Lower leg skin (tissue), 3 donors: Measurements from ENCODE around the gene PPIG.

Experiments
- POLR2A ChIP-seq, 2 donors: fragments of 450-650 bp; IDR thresholded peaks; one replicate each; pipeline ENCODE4 v1.6.1; 2016 to 2017; ENCODE audit warnings: antibody characterized with exemption in 2 of 2, mild to moderate bottlenecking in 1 of 2, moderate library complexity in 1 of 2
- TF ChIP-seq, protein P1 (sequence below), 3 donors: fragments of 450-650 bp; IDR thresholded peaks; one replicate each; pipeline ENCODE4 v1.5.1; 2016; ENCODE audit warnings: antibody characterized with exemption in 3 of 3, mild to moderate bottlenecking in 3 of 3, moderate library complexity in 2 of 3

- TF ChIP-seq, protein P1, sequence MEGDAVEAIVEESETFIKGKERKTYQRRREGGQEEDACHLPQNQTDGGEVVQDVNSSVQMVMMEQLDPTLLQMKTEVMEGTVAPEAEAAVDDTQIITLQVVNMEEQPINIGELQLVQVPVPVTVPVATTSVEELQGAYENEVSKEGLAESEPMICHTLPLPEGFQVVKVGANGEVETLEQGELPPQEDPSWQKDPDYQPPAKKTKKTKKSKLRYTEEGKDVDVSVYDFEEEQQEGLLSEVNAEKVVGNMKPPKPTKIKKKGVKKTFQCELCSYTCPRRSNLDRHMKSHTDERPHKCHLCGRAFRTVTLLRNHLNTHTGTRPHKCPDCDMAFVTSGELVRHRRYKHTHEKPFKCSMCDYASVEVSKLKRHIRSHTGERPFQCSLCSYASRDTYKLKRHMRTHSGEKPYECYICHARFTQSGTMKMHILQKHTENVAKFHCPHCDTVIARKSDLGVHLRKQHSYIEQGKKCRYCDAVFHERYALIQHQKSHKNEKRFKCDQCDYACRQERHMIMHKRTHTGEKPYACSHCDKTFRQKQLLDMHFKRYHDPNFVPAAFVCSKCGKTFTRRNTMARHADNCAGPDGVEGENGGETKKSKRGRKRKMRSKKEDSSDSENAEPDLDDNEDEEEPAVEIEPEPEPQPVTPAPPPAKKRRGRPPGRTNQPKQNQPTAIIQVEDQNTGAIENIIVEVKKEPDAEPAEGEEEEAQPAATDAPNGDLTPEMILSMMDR (IDR thresholded peaks at IDR 0.05): no peak
- TF ChIP-seq POLR2A (IDR thresholded peaks at IDR 0.05): no peak
Observed at GRCh38 chr2:169673106-169673505, 89.0 kb downstream of the PPIG start.
